PFSK-1 (cell line): ENCODE measurements around the gene RAP2C.

Experiments used
- FOXP2 ChIP-seq: optimal IDR thresholded peaks from 2 replicates; pipeline ENCODE3; 2011; ENCODE audit warnings: borderline replicate concordance, control low read depth, inconsistent platforms; ENCODE audit not compliant: insufficient read depth; ENCODE audit errors: extremely low read length, extremely low read depth
- POLR2AphosphoS5 ChIP-seq: IDR thresholded peaks from 2 replicates; pipeline ENCODE4 v1.6.1; 2012; ENCODE audit warnings: low read depth, mild to moderate bottlenecking, control low read depth, low read length, moderate library complexity
- SIN3A ChIP-seq: IDR thresholded peaks from 2 replicates; pipeline ENCODE4 v1.6.1; 2012; ENCODE audit warnings: mild to moderate bottlenecking, low read length, moderate library complexity, borderline replicate concordance; ENCODE audit not compliant: insufficient read depth
- TAF1 ChIP-seq: IDR thresholded peaks from 2 replicates; pipeline ENCODE4 v1.6.1; 2012; ENCODE audit warnings: low read length, control low read depth, borderline replicate concordance; ENCODE audit not compliant: insufficient read depth
- TF ChIP-seq, protein P1 (sequence below), 2 experiments: IDR thresholded peaks; 2 replicates each; pipeline versions ENCODE4 v1.6.1 to v1.8.0; 2011 to 2012; ENCODE audit warnings: low read depth in 2 of 2, low read length in 2 of 2, control low read depth in 1 of 2, inconsistent platforms in 1 of 2, mild to moderate bottlenecking in 1 of 2, moderate library complexity in 1 of 2; ENCODE audit not compliant: insufficient read depth in 1 of 2

- TF ChIP-seq POLR2AphosphoS5 (no peak), FOXP2 (no peak), SIN3A (no peak), TAF1 (no peak)
- TF ChIP-seq, protein P1, sequence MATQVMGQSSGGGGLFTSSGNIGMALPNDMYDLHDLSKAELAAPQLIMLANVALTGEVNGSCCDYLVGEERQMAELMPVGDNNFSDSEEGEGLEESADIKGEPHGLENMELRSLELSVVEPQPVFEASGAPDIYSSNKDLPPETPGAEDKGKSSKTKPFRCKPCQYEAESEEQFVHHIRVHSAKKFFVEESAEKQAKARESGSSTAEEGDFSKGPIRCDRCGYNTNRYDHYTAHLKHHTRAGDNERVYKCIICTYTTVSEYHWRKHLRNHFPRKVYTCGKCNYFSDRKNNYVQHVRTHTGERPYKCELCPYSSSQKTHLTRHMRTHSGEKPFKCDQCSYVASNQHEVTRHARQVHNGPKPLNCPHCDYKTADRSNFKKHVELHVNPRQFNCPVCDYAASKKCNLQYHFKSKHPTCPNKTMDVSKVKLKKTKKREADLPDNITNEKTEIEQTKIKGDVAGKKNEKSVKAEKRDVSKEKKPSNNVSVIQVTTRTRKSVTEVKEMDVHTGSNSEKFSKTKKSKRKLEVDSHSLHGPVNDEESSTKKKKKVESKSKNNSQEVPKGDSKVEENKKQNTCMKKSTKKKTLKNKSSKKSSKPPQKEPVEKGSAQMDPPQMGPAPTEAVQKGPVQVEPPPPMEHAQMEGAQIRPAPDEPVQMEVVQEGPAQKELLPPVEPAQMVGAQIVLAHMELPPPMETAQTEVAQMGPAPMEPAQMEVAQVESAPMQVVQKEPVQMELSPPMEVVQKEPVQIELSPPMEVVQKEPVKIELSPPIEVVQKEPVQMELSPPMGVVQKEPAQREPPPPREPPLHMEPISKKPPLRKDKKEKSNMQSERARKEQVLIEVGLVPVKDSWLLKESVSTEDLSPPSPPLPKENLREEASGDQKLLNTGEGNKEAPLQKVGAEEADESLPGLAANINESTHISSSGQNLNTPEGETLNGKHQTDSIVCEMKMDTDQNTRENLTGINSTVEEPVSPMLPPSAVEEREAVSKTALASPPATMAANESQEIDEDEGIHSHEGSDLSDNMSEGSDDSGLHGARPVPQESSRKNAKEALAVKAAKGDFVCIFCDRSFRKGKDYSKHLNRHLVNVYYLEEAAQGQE (IDR thresholded peaks at IDR 0.05; ENCODE audit: insufficient read depth in 1 of 2, low read depth in 2 of 2, low read length in 2 of 2), result no peak
Observed at GRCh38 chrX:132180929-132181328, 38.3 kb downstream of the RAP2C start.
